ENCODE data around the gene MIPEP. TPM values are rescaled to one million over a fixed set of nuclear protein-coding genes. Genes with fewer than 3 reads are reported as not detected.

The MIPEP gene
- polyA plus RNA-seq, 1 experiment = 12.4 TPM

DNA sequence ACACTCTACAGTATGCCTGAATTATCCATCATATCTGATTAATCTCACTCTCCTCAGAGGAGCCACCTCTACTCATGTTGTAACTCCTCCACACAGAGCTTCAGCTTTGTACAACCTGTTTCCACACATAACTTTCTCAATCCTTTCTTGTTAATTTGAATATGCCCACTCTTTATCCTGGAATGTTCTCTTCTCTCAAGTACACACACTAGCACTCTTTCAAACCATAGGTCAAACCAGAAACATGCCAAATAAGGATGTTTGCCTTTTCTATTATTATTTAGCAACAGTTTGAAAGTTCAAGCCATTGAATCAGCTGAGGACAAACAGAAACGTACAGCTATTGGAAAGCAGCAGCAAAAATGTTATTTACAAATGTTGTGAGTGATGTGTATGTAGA lies 110.3 kb downstream of the MIPEP start:
- no peak overlapping the region for H3K4me3 ChIP-seq (ENCODE audit: low read depth, low read length)
- H3K36me3 ChIP-seq (ENCODE audit: control insufficient read depth, insufficient read depth, low read length) = no peaks in the 10 kb centered on the region
- H3K27me3 ChIP-seq (ENCODE audit: control insufficient read depth, insufficient read depth, low read length) = no peaks in the 10 kb centered on the region
- CTCF ChIA-PET = interaction anchor here (0.6 to 1.7 kb wide), 4 partner anchors 10 to 312 kb away, joined by 3 to 4 read pairs (median 4); no protein-coding TSS in a partner anchor
- POLR2A ChIA-PET = interaction anchor here (0.8 kb wide), 1 partner anchor 11 kb away, joined by 4 read pairs; no protein-coding TSS in a partner anchor
- TF ChIP-seq, protein P1, sequence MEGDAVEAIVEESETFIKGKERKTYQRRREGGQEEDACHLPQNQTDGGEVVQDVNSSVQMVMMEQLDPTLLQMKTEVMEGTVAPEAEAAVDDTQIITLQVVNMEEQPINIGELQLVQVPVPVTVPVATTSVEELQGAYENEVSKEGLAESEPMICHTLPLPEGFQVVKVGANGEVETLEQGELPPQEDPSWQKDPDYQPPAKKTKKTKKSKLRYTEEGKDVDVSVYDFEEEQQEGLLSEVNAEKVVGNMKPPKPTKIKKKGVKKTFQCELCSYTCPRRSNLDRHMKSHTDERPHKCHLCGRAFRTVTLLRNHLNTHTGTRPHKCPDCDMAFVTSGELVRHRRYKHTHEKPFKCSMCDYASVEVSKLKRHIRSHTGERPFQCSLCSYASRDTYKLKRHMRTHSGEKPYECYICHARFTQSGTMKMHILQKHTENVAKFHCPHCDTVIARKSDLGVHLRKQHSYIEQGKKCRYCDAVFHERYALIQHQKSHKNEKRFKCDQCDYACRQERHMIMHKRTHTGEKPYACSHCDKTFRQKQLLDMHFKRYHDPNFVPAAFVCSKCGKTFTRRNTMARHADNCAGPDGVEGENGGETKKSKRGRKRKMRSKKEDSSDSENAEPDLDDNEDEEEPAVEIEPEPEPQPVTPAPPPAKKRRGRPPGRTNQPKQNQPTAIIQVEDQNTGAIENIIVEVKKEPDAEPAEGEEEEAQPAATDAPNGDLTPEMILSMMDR (IDR thresholded peaks at IDR 0.05; ENCODE audit: insufficient read depth, low read depth, low read length) = no peak
- DNase-seq (ENCODE audit: low read depth) = no peak

DNA sequence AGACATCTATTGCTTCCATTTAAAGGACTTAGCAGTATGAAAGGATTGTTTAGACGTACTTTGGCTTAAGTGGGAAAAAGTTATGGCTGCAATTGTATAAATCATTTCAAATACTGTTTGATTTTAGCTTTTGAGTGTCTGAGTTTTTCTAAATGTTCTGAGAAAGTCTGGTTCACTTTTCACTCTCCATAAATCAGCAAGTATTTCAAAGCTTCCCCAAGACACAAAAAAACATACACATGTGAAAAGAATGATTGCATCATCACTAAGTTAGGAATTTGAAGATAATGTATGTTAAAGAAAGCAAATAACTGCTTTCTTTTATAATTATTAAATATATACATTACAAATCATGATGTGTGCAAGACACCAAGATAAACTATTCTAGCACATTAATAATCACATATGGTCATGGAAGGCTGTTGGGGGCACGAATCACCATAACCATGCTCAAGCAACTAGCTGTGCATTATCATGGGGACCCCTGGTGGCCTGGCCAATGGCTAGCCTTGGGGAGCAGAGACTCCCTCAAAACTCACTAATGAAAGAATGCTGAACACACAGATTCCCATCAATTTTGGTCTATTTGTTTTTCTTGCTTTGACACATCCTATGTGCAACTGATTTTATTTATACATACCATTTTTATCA lies 111.1 kb downstream of the MIPEP start:
- no peak for DNase-seq (ENCODE audit: low read depth)
- H3K36me3 ChIP-seq (ENCODE audit: control insufficient read depth, insufficient read depth, low read length) = no peaks in the 10 kb centered on the region
- ChIA-PET POLR2A (interaction anchor here (0.6 kb wide), 1 partner anchor 26 kb away, joined by 4 read pairs; no protein-coding TSS in a partner anchor), CTCF (interaction anchor here (0.9 to 1.7 kb wide), 4 partner anchors 10 to 110 kb away, joined by 3 to 4 read pairs (median 3); no protein-coding TSS in a partner anchor)
- no peak overlapping the region for H3K4me3 ChIP-seq (ENCODE audit: low read depth, low read length)
- TF ChIP-seq, protein P1 (IDR thresholded peaks at IDR 0.05; ENCODE audit: insufficient read depth, low read depth, low read length) = peak; percentile 30
- H3K27me3 ChIP-seq (ENCODE audit: control insufficient read depth, insufficient read depth, low read length) = no peaks in the 10 kb centered on the region

DNA sequence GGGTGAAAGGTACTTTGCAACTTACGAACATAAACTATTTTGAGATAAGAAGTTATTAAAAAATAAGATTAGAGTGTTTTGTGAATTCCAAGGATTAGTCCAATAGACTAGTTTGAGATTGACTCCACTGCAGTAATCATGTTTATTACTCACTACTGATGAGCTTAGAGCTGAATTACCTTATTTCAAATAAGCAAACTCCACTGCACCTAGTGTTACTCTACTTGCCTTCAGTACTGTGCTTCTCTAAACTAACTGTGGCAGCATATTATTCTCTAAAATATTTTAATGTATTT lies 111.7 kb downstream of the MIPEP start:
- TF ChIP-seq, protein P1 (IDR thresholded peaks at IDR 0.05; ENCODE audit: insufficient read depth, low read depth, low read length) = no peak
- no peak overlapping the region for H3K4me3 ChIP-seq (ENCODE audit: low read depth, low read length)
- no peak for DNase-seq (ENCODE audit: low read depth)
- ChIA-PET POLR2A (interaction anchor here (0.6 kb wide), 1 partner anchor 26 kb away, joined by 4 read pairs; no protein-coding TSS in a partner anchor), CTCF (interaction anchor here (0.9 to 1.6 kb wide), 2 partner anchors 12 to 111 kb away, joined by 3 read pairs; no protein-coding TSS in a partner anchor)
- no peaks in the 10 kb centered on the region for H3K36me3 ChIP-seq (ENCODE audit: control insufficient read depth, insufficient read depth, low read length)
- no peaks in the 10 kb centered on the region for H3K27me3 ChIP-seq (ENCODE audit: control insufficient read depth, insufficient read depth, low read length)

DNA sequence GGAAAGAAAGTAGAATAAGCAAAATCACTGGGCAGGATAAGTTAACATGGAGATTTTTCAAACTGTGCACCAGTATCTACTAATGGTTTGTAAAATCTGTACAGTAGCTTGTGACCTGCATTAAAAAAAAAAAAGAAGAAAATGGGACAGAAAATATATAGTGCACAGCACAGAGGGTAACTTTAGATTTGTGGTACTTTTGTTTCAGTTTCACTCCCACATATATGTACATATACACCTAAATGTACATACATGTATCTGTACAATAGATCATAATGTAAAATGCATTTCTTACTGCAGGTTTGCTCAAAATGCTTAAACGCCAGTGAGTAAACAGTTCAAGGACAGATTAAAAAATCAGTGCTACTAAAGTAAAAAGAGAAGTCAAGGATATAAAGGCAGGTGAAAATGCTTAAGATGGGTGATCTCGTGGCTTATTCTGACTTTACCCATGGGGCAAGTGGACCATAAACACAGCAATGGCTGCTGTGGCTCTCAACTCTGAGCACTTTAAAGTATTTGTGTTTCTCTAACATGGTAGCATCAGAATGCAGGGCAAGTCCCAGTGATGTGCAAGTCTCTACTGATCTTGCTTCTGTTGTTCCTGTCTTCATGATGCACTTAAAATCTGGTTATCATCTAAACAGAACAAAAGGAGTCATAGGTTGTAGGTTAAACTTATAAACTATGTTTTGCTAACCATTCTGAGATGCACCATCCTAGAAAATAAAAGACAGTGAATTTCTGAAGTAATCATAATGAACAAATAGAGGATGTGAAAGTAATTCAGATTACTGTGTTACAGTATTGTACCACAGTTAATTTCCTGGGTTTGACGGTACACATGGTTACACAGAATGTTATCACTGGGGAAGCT lies 112.3 kb downstream of the MIPEP start:
- H3K4me3 ChIP-seq (ENCODE audit: low read depth, low read length) = no peak overlapping the region
- no peaks in the 10 kb centered on the region for H3K36me3 ChIP-seq (ENCODE audit: control insufficient read depth, insufficient read depth, low read length)
- TF ChIP-seq, protein P1 (IDR thresholded peaks at IDR 0.05; ENCODE audit: insufficient read depth, low read depth, low read length) = no peak
- no peaks in the 10 kb centered on the region for H3K27me3 ChIP-seq (ENCODE audit: control insufficient read depth, insufficient read depth, low read length)
- POLR2A ChIA-PET = no interaction called here
- DNase-seq (ENCODE audit: low read depth) = no peak
- CTCF ChIA-PET = interaction anchor here (0.9 to 1.6 kb wide), 2 partner anchors 13 to 111 kb away, joined by 3 read pairs; no protein-coding TSS in a partner anchor

DNA sequence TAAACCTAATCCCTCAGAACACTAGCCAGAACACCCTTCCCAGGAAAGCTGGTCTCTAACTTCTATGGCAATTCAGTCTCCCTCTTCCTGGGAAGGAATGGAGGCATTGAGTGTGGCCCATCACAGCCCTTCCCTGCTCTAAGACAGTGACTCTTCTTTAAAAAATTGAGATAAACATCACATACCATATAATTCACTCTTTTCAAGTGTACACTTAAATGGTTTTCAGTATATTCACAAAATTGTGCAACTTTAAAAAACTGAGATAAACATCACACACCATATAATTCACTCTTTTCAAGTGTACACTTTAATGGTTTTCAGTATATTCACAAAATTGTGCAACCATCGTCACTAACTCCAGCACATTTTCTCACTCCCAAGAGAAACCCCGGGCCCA lies 116.5 kb downstream of the MIPEP start:
- POLR2A ChIA-PET = no interaction called here
- CTCF ChIA-PET = interaction anchor here (0.9 kb wide), 1 partner anchor 16 kb away, joined by 3 read pairs; no protein-coding TSS in a partner anchor
- no peaks in the 10 kb centered on the region for H3K36me3 ChIP-seq (ENCODE audit: control insufficient read depth, insufficient read depth, low read length)

More for the DNA sequence above, 116.5 kb downstream of the MIPEP start:
- Histone ChIP-seq H3K27me3 (ENCODE audit: control insufficient read depth, insufficient read depth, low read length) (no peaks in the 10 kb centered on the region), H3K4me3 (ENCODE audit: low read depth, low read length) (no peak overlapping the region)
- TF ChIP-seq, protein P1 (IDR thresholded peaks at IDR 0.05; ENCODE audit: insufficient read depth, low read depth, low read length) = no peak
- DNase-seq (ENCODE audit: low read depth) = no peak

All from BJ (cell line).